HCT116 (cell line): ENCODE data around the gene HOXB7. TPM values are rescaled to one million over a fixed set of nuclear protein-coding genes. Genes with fewer than 3 reads are reported as not detected.

Source experiments
- ATAC-seq: fragments of 200-7000 bp; cut with Tn5 transposase; 2 replicates; pipeline ENCODE4 v1.9.1; 2020; ENCODE audit warnings: mild to moderate bottlenecking, moderate library complexity
- BruUV-seq: library from RNA; stranded (reverse); fragments of 400-500 nt; replicated peaks from 2 replicates; lab custom pipeline; 2021; lab: Mats Ljungman, UMichigan
- CTCF ChIA-PET: fragments of 300-600 bp; sonication (Branson Sonifier 250); formaldehyde crosslinking; loops from one replicate; lab custom pipeline; 2021; ENCODE audit warnings: antibody characterized with exemption; lab: Charles Lee
- POLR2A ChIA-PET: fragments of 300-600, 350-600 bp; sonication (Branson Sonifier 250); formaldehyde crosslinking; loops from one replicate; lab custom pipeline; 2021; ENCODE audit warnings: antibody characterized with exemption; lab: Charles Lee
- RAD21 ChIA-PET, 2 experiments: fragments of 300-600 bp; sonication (Branson Sonifier 250); formaldehyde crosslinking; loops; one replicate each; lab custom pipeline; 2023; ENCODE audit warnings: low total read pairs in 2 of 2; ENCODE audit not compliant: uncharacterized antibody in 2 of 2, unreplicated experiment in 2 of 2, low non-redundant PET in 1 of 2; lab: Charles Lee
- DNase-seq: peaks from one replicate; pipeline ENCODE4 v3.0.0-alpha.2; 2010; ENCODE audit warnings: low read depth, low spot score
- H2AFZ ChIP-seq: fragments of 200-600 bp; shearing (Covaris generic), sonication (generic); 2 replicates; pipeline ENCODE4 v1.6.1; 2017; ENCODE audit warnings: low read depth, mixed run types, mixed read lengths, antibody characterized with exemption, low read length; ENCODE audit not compliant: poor library complexity, severe bottlenecking
- H3K27ac ChIP-seq: 2 replicates; pipeline ENCODE4 v1.5.1; 2012; ENCODE audit warnings: low read depth, low read length
- H3K27me3 ChIP-seq: fragments of 200-600 bp; sonication (generic); 2 replicates; pipeline ENCODE4 v1.6.1; 2016; ENCODE audit warnings: mixed run types, low read length, mixed read lengths; ENCODE audit not compliant: insufficient read depth
- H3K36me3 ChIP-seq, 2 experiments: fragments of 200-500 bp in 1 of 2; fragments of 200-600 bp in 1 of 2; sonication (Bioruptor generic) in 1 of 2; sonication (generic) in 1 of 2; 2 replicates each; pipeline versions ENCODE4 v1.5.1 to v1.6.1; 2014 to 2016; ENCODE audit warnings: low read length in 2 of 2, inconsistent platforms in 1 of 2, mixed read lengths in 1 of 2, mixed run types in 1 of 2; ENCODE audit not compliant: insufficient read depth in 2 of 2, control insufficient read depth in 1 of 2
- H3K4me1 ChIP-seq, 2 experiments: fragments of 200-600 bp in 1 of 2; sonication (generic) in 1 of 2; 2 replicates each; pipeline versions ENCODE4 v1.5.1 to v1.6.1; 2012 to 2017; ENCODE audit warnings: low read length in 2 of 2, inconsistent platforms in 1 of 2, mild to moderate bottlenecking in 1 of 2, mixed read lengths in 1 of 2, mixed run types in 1 of 2, moderate library complexity in 1 of 2; ENCODE audit not compliant: insufficient read depth in 2 of 2, control insufficient read depth in 1 of 2
- H3K4me2 ChIP-seq: fragments of 200-600 bp; sonication (generic); 2 replicates; pipeline ENCODE4 v1.6.1; 2017; ENCODE audit warnings: mixed run types, low read length, mixed read lengths
- H3K4me3 ChIP-seq, 2 experiments: fragments of 200-600 bp in 1 of 2; sonication (generic) in 1 of 2; replicated peaks in 1 of 2; 2 replicates each; pipeline ENCODE4 v1.5.1; 2011 to 2016; ENCODE audit warnings: low read length in 2 of 2, control low read depth in 1 of 2, low read depth in 1 of 2, mild to moderate bottlenecking in 1 of 2, mixed read lengths in 1 of 2, mixed run types in 1 of 2
- H3K79me2 ChIP-seq: fragments of 200-600 bp; sonication (generic); 2 replicates; pipeline ENCODE4 v1.6.1; 2017; ENCODE audit warnings: mild to moderate bottlenecking, mixed run types, low read length, moderate library complexity, mixed read lengths; ENCODE audit not compliant: insufficient read depth
- H3K9ac ChIP-seq: fragments of 200-600 bp; sonication (generic); 2 replicates; pipeline ENCODE4 v1.6.1; 2016; ENCODE audit warnings: low read length, mixed read lengths
- H3K9me2 ChIP-seq: fragments of 200-600 bp; sonication (generic), shearing (Covaris generic); 2 replicates; pipeline ENCODE4 v1.6.1; 2017; ENCODE audit warnings: mixed run types, mild to moderate bottlenecking, moderate library complexity; ENCODE audit not compliant: insufficient read depth
- H3K9me3 ChIP-seq, 2 experiments: fragments of 200-500 bp in 1 of 2; fragments of 200-600 bp in 1 of 2; sonication (Bioruptor generic) in 1 of 2; sonication (generic) in 1 of 2; 2 replicates each; pipeline ENCODE4 v1.6.1; 2014 to 2017; ENCODE audit warnings: low read length in 2 of 2, mixed read lengths in 2 of 2, inconsistent platforms in 1 of 2, low read depth in 1 of 2, mild to moderate bottlenecking in 1 of 2, mixed run types in 1 of 2, moderate library complexity in 1 of 2; ENCODE audit not compliant: control insufficient read depth in 1 of 2, insufficient read depth in 1 of 2
- H4K20me1 ChIP-seq: fragments of 200-600 bp; sonication (generic), shearing (Covaris generic); 2 replicates; pipeline ENCODE4 v1.6.1; 2017; ENCODE audit warnings: mixed run types, mild to moderate bottlenecking, moderate library complexity; ENCODE audit not compliant: insufficient read depth
- CEBPB ChIP-seq: IDR thresholded peaks from 2 replicates; pipeline ENCODE4 v1.6.1; 2012; ENCODE audit warnings: low read depth
- EGR1 ChIP-seq: IDR thresholded peaks from 2 replicates; pipeline ENCODE4 v1.6.1; 2012; ENCODE audit warnings: low read depth
- ELF1 ChIP-seq: IDR thresholded peaks from 2 replicates; pipeline ENCODE4 v1.6.1; 2012; ENCODE audit warnings: low read depth, borderline replicate concordance
- EZH2phosphoT487 ChIP-seq: fragments of 200-600 bp; IDR thresholded peaks from 2 replicates; pipeline ENCODE4 v1.6.1; 2018; ENCODE audit warnings: antibody characterized with exemption, borderline replicate concordance
- FOSL1 ChIP-seq: IDR thresholded peaks from 2 replicates; pipeline ENCODE4 v1.6.1; 2012; ENCODE audit warnings: low read depth
- POLR2A ChIP-seq: IDR thresholded peaks from 2 replicates; pipeline ENCODE4 v1.7.0; 2011; ENCODE audit warnings: borderline replicate concordance; ENCODE audit not compliant: insufficient read depth, insufficient read length; ENCODE audit errors: extremely low read depth
- POLR2AphosphoS5 ChIP-seq: IDR thresholded peaks from 2 replicates; pipeline ENCODE4 v1.6.1; 2011; ENCODE audit warnings: mild to moderate bottlenecking, low read depth, low read length, moderate library complexity
- SP1 ChIP-seq: IDR thresholded peaks from 2 replicates; pipeline ENCODE4 v1.6.1; 2012; ENCODE audit warnings: low read depth
- YY1 ChIP-seq: IDR thresholded peaks from 2 replicates; pipeline ENCODE4 v1.6.1; 2011; ENCODE audit warnings: low read length, low read depth, moderate library complexity, mild to moderate bottlenecking; ENCODE audit not compliant: insufficient replicate concordance; ENCODE audit errors: extremely low read depth
- intact Hi-C: fragments of 100-400 bp; cut with micrococcal nuclease; formaldehyde crosslinking; loops from 2 replicates; pipeline ENCODE4 v1.10.0; 2022
- total RNA-seq: library from RNA; stranded (reverse); gene quantifications from one replicate; pipeline ENCODE4 v1.2.1, GENCODE V29; 2021; ENCODE audit not compliant: unreplicated experiment

HOXB7 gene
- total RNA-seq, 1 experiment from 2014 or later: 33.6 TPM

DNA sequence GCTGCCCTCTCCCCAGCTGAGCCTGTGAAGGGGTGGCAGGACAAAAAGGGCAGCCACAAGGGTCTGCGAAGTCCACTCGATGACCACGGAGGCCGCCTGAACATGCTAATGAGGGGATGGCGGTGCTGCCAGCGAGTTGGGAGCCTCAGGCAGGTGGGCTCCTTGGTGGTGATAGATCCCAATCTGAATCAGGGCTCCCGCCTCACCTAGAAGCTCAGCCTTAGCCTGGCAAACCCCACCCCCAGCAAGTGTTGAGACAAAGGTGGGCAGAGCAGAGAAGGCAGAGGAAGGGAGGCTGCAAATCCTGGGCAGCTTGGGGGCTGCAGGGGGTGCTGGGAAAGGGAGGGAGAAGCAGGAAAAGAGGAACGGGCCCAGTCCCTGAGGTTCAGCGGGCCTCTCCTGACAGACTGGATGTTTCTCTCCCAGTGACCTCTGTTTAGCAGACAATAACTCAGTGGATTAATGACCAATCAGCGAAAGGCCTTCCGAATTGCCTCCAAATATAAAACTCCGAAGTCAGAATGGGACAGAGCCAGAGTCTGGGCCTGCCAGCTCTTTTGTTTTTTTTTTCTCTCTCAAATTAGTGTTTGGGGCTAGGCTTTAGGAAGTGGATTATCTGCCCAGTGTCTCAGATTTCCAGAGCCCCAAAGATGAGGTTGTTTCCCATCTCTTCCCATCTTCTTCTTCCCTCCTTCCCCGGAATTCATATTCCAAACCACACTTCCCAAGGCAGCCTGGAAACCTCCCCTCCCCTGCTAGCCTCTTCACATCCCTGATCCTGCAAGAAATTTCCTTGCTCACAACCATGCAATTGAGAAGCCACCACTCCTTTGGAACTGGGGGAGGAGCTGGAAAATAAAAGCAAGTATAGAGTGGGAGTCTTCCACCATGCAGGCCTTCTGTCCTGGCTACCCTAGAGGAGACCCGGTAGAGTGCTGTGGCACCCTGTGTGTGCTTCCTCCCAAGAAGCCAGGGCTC lies 50.7 kb downstream of the HOXB7 start:
- Histone ChIP-seq H3K4me2 (no peak overlapping the region), H3K36me3 (no peaks in the 10 kb centered on the region), H4K20me1 (no peaks in the 10 kb centered on the region), H3K9me2 (no peaks in the 10 kb centered on the region), H3K9ac (no peak overlapping the region), H3K9me3 (no peaks in the 10 kb centered on the region), H3K27me3 (no peaks in the 10 kb centered on the region), H3K4me1 (peaks cover 0 to 4% of the 10 kb centered on the region in 2 experiments; a peak in 1 of 4 replicates), H3K79me2 (peaks cover 5% of the 10 kb centered on the region; the same call in 1 of the 2 replicates), H3K27ac (no peak overlapping the region), H2AFZ (no peak overlapping the region), H3K4me3 (no peak overlapping the region)
- ChIA-PET RAD21 (no interaction called here), POLR2A (no interaction called here), CTCF (no interaction called here)
- ATAC-seq (no peak), DNase-seq (no peak)
- TF ChIP-seq SP1 (no peak), POLR2A (no peak)
- intact Hi-C loops: no loop called here
- no TSS peak for BruUV-seq

GRCh38 chr17:48559122-48559839 lies 51.5 kb downstream of the HOXB7 start:
- CTCF ChIA-PET: no interaction called here
- no peak for TF ChIP-seq ELF1
- no peak for TF ChIP-seq FOSL1
- no peak for TF ChIP-seq YY1
- no peak for TF ChIP-seq POLR2AphosphoS5
- TF ChIP-seq CEBPB: no peak
- no peak for TF ChIP-seq EGR1
- no peak for TF ChIP-seq EZH2phosphoT487
- Histone ChIP-seq H3K9me3 (no peaks in the 10 kb centered on the region), H3K27ac (no peak overlapping the region), H3K27me3 (no peaks in the 10 kb centered on the region), H3K36me3 (no peaks in the 10 kb centered on the region), H2AFZ (no peak overlapping the region), H3K9me2 (no peaks in the 10 kb centered on the region), H3K4me3 (no peak overlapping the region), H3K4me2 (no peak overlapping the region), H3K79me2 (no peaks in the 10 kb centered on the region; the same call in 1 of the 2 replicates), H3K4me1 (peaks cover 0 to 4% of the 10 kb centered on the region in 2 experiments; a peak in 1 of 4 replicates), H3K9ac (no peak overlapping the region), H4K20me1 (no peaks in the 10 kb centered on the region)
- ATAC-seq: no peak
- intact Hi-C loops: no loop called here
- POLR2A ChIA-PET: no interaction called here
- no TSS peak for BruUV-seq
- RAD21 ChIA-PET: no interaction called here
- DNase-seq: no peak
